HepG2 (cell line): ENCODE data around the gene VPS37D. TPM values are rescaled to one million over a fixed set of nuclear protein-coding genes. Genes with fewer than 3 reads are reported as not detected.

Experiments used
- ATAC-seq: fragments of 200-7000 bp; cut with Tn5 transposase; 3 replicates; pipeline ENCODE4 v1.9.1; 2020; ENCODE audit warnings: mild to moderate bottlenecking, moderate library complexity
- BruUV-seq: library from RNA; stranded (reverse); fragments of 400-500 nt; replicated peaks from 2 replicates; lab custom pipeline; 2021; lab: Mats Ljungman, UMichigan
- CTCF ChIA-PET: fragments of 300-600 bp; formaldehyde crosslinking; extraction: SDS; loops from one replicate; lab custom pipeline; 2021; ENCODE audit warnings: low total read pairs, inconsistent platforms, low intra/inter-chr PET ratio; lab: Yijun Ruan, JAX
- POLR2A ChIA-PET: fragments of 350-600 bp; sonication (Branson Sonifier 250); formaldehyde crosslinking; loops from one replicate; lab custom pipeline; 2020; ENCODE audit warnings: antibody characterized with exemption, inconsistent platforms; lab: Yijun Ruan, JAX
- DNase-seq: peaks from one replicate; pipeline ENCODE4 v3.0.0-alpha.2; 2015; ENCODE audit warnings: low spot score
- FAIRE-seq: peaks from 3 replicates; lab custom pipeline; 2011; peaks lifted over from hg19 to GRCh38; lab: Jason Lieb, UNC
- H2AFZ ChIP-seq: one replicate; pipeline ENCODE4 v1.6.1; 2011; ENCODE audit warnings: low read length, inconsistent platforms
- H3K27ac ChIP-seq: fragments of 300-600 bp; 3 replicates; pipeline ENCODE4 v1.8.0; 2011; ENCODE audit warnings: mixed run types, mild to moderate bottlenecking, mixed read lengths, low read length, inconsistent platforms; ENCODE audit not compliant: insufficient read depth; ENCODE audit errors: extremely low read length
- H3K27me3 ChIP-seq, 2 experiments: fragments of 200-600 bp in 1 of 2; 2 replicates in 1 of 2; 3 replicates in 1 of 2; pipeline versions ENCODE4 v1.6.0 to v1.8.0; 2011; ENCODE audit warnings: low read length in 2 of 2, mild to moderate bottlenecking in 2 of 2, moderate library complexity in 2 of 2, inconsistent platforms in 1 of 2; ENCODE audit not compliant: insufficient read depth in 2 of 2, control insufficient read depth in 1 of 2
- H3K36me3 ChIP-seq, 2 experiments: fragments of 200-600 bp in 1 of 2; replicated peaks in 1 of 2; 2 replicates in 1 of 2; 3 replicates in 1 of 2; pipeline versions ENCODE4 v1.5.1 to v1.8.0; 2011; ENCODE audit warnings: low read length in 2 of 2, inconsistent platforms in 1 of 2; ENCODE audit not compliant: insufficient read depth in 2 of 2, control insufficient read depth in 1 of 2
- H3K4me1 ChIP-seq: 2 replicates; pipeline ENCODE4 v1.5.1; 2012; ENCODE audit warnings: low read length, inconsistent platforms; ENCODE audit not compliant: insufficient read depth
- H3K4me2 ChIP-seq: 2 replicates; pipeline ENCODE4 v1.6.0; 2011; ENCODE audit warnings: low read depth, low read length, inconsistent platforms
- H3K4me3 ChIP-seq, 3 experiments: fragments of 200-600 bp in 1 of 3; sonication (generic), shearing (Covaris generic) in 1 of 3; replicated peaks in 1 of 3; 2 replicates each; pipeline ENCODE4 v1.5.1; 2011 to 2016; ENCODE audit warnings: low read length in 3 of 3, inconsistent platforms in 2 of 3, low read depth in 2 of 3, mild to moderate bottlenecking in 2 of 3, control low read depth in 1 of 3, mixed read lengths in 1 of 3; ENCODE audit not compliant: insufficient read depth in 1 of 3
- H3K79me2 ChIP-seq: one replicate; pipeline ENCODE4 v1.6.1; 2011; ENCODE audit warnings: low read length, inconsistent platforms; ENCODE audit not compliant: insufficient read depth
- H3K9ac ChIP-seq: 2 replicates; pipeline ENCODE4 v1.6.0; 2011; ENCODE audit warnings: mild to moderate bottlenecking, low read depth, low read length, inconsistent platforms; ENCODE audit not compliant: insufficient read depth
- H3K9me3 ChIP-seq: 2 replicates; pipeline ENCODE4 v1.5.1; 2012; ENCODE audit warnings: mild to moderate bottlenecking, low read length
- H4K20me1 ChIP-seq: 2 replicates; pipeline ENCODE4 v1.6.0; 2011; ENCODE audit warnings: inconsistent platforms, mild to moderate bottlenecking, low read length, moderate library complexity; ENCODE audit not compliant: insufficient read depth
- ASH2L ChIP-seq: fragments of 300-600, 200-600 bp; sonication (generic); IDR thresholded peaks from 2 replicates; pipeline ENCODE4 v1.7.0; 2017; ENCODE audit warnings: low read depth, mild to moderate bottlenecking, moderate library complexity, mixed read lengths, low read length; ENCODE audit not compliant: insufficient read length
- CC2D1A ChIP-seq: sonication (generic); formaldehyde crosslinking; IDR thresholded peaks from 2 replicates; pipeline ENCODE4 v1.8.1; 2023; ENCODE audit warnings: mild to moderate bottlenecking, missing genetic modification reagents
- CHD2 ChIP-seq: IDR thresholded peaks from 2 replicates; pipeline ENCODE4 v1.6.1; 2011; ENCODE audit warnings: low read depth, low read length, improper control_type of control experiment
- FOSL1 ChIP-seq: sonication (generic); formaldehyde crosslinking; IDR thresholded peaks from 2 replicates; pipeline ENCODE4 v1.9.0; 2021; ENCODE audit warnings: missing genetic modification reagents, borderline replicate concordance
- MATR3 ChIP-seq: sonication (generic); formaldehyde crosslinking; IDR thresholded peaks from 2 replicates; pipeline ENCODE4 v1.4.0; 2020; ENCODE audit warnings: missing genetic modification reagents
- MEIS1 ChIP-seq: sonication (generic); formaldehyde crosslinking; IDR thresholded peaks from 2 replicates; pipeline ENCODE4 v1.9.0; 2021; ENCODE audit warnings: mild to moderate bottlenecking, missing genetic modification reagents, moderate library complexity, borderline replicate concordance
- MTA3 ChIP-seq: sonication (generic); formaldehyde crosslinking; IDR thresholded peaks from 2 replicates; pipeline ENCODE4 v1.4.0; 2020; ENCODE audit warnings: missing genetic modification reagents
- NFIC ChIP-seq: IDR thresholded peaks from 2 replicates; pipeline ENCODE4 v1.6.1; 2012; ENCODE audit warnings: mild to moderate bottlenecking, low read length, inconsistent platforms
- RARA ChIP-seq: IDR thresholded peaks from 2 replicates; pipeline ENCODE4 v1.6.1; 2016; ENCODE audit warnings: missing genetic modification reagents, missing compliant biosample characterization
- SRY ChIP-seq: sonication (generic); formaldehyde crosslinking; IDR thresholded peaks from 2 replicates; pipeline ENCODE4 v1.8.0; 2022; ENCODE audit warnings: mild to moderate bottlenecking, missing genetic modification reagents
- TMF1 ChIP-seq: sonication (generic); formaldehyde crosslinking; IDR thresholded peaks from 2 replicates; pipeline ENCODE4 v1.8.1; 2022; ENCODE audit warnings: low read depth, missing genetic modification reagents
- ZBTB3 ChIP-seq: sonication (generic); formaldehyde crosslinking; IDR thresholded peaks from 2 replicates; pipeline ENCODE4 v1.4.0; 2020; ENCODE audit warnings: low read depth, mild to moderate bottlenecking, moderate library complexity, missing genetic modification reagents, borderline replicate concordance
- ZNF101 ChIP-seq: sonication (generic); formaldehyde crosslinking; IDR thresholded peaks from 2 replicates; pipeline ENCODE4 v1.4.0; 2020; ENCODE audit warnings: mild to moderate bottlenecking, low read depth, missing genetic modification reagents, borderline replicate concordance
- ZNF468 ChIP-seq: sonication (generic); formaldehyde crosslinking; IDR thresholded peaks from 2 replicates; pipeline ENCODE4 v1.8.0; 2022; ENCODE audit warnings: mild to moderate bottlenecking, moderate library complexity, missing genetic modification reagents
- ZNF766 ChIP-seq: sonication (generic); formaldehyde crosslinking; IDR thresholded peaks from 2 replicates; pipeline ENCODE4 v1.5.0; 2020; ENCODE audit warnings: missing genetic modification reagents, borderline replicate concordance
- ZSCAN12 ChIP-seq: sonication (generic); formaldehyde crosslinking; IDR thresholded peaks from 2 replicates; pipeline ENCODE4 v1.9.0; 2021; ENCODE audit warnings: mild to moderate bottlenecking, missing genetic modification reagents
- WGBS: methylation state at CpG from one replicate; pipeline ENCODE4 v1.1.6; 2017; ENCODE audit warnings: low lambda C conversion rate; 5-methylcytosine and 5-hydroxymethylcytosine counted together
- in situ Hi-C: cut with HindIII; loops from 2 replicates; pipeline ENCODE4 v1.10.0; 2017; ENCODE audit warnings: low pct_unique_long_range_greater_than_20kb; ENCODE audit not compliant: extremely low pct_ligation_motif_present
- intact Hi-C: fragments of 100-400 bp; cut with micrococcal nuclease; formaldehyde crosslinking; loops from one replicate; pipeline ENCODE4 v1.10.0; 2022; ENCODE audit not compliant: unreplicated experiment
- polyA plus RNA-seq, 8 experiments: library from polyadenylated mRNA; depleted of rRNA in 3 of 8; stranded (reverse) in 7 of 8; unstranded in 1 of 8; fragments of >200 nt; fragmentation: Illumina TruSeq in 4 of 8; extraction: Trizol in 4 of 8; gene quantifications; 2 replicates each; pipeline versions ENCODE4 v1.2.1 to v1.2.3, GENCODE V29; 2011 to 2016; ENCODE audit warnings: low read depth in 4 of 8, missing spikeins in 1 of 8, mixed read lengths in 1 of 8; ENCODE audit not compliant: insufficient read depth in 1 of 8
- total RNA-seq, 5 experiments: library from RNA; depleted of rRNA; stranded (reverse); fragments of >200 nt; fragmentation: Illumina TruSeq; extraction: Trizol; gene quantifications; 2 replicates each; pipeline ENCODE4 v1.2.3, GENCODE V29; 2016; ENCODE audit warnings: low read depth in 1 of 5
- TF ChIP-seq, protein P1 (sequence below): sonication (generic); formaldehyde crosslinking; conservative IDR thresholded peaks from 2 replicates; pipeline ENCODE4 v1.4.0; 2020; ENCODE audit warnings: mild to moderate bottlenecking, missing genetic modification reagents, moderate library complexity
- TF ChIP-seq, protein P2 (sequence below): sonication (generic); formaldehyde crosslinking; IDR thresholded peaks from 2 replicates; pipeline ENCODE4 v1.4.0; 2020; ENCODE audit warnings: mild to moderate bottlenecking, low read depth, missing genetic modification reagents
- TF ChIP-seq, protein P3 (sequence below): sonication (generic); formaldehyde crosslinking; IDR thresholded peaks from 2 replicates; pipeline ENCODE4 v1.8.1; 2023; ENCODE audit warnings: missing genetic modification reagents, mild to moderate bottlenecking, borderline replicate concordance
- TF ChIP-seq, protein P4 (sequence below): IDR thresholded peaks from 2 replicates; pipeline ENCODE4 v1.6.1; 2016; ENCODE audit warnings: mild to moderate bottlenecking

Gene VPS37D
- total and polyA plus RNA-seq, 2 of the 13 experiments (the other 11 are each of a cell fraction or from before 2014, with no cell fraction given) = 3.8 to 6.3 TPM

DNA sequence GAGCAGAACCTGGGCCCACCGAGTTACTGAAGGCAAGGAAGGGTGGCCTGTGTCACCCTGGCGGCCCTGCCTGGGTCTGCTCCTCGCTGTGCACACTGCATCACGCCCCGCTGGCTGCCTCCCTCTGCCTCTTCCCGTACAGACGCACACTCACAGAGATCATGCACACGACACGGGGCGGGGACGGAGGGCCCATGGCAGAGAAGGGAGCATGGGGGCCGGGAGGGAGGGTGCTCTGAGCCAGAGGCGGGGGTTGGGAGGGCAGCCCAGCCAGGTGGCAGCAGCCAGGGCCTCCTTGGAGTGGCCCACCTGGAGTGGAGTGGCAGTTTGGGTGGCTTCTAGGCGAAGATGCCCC is 32.4 kb downstream of the VPS37D start:
- ATAC-seq (peak; percentile 6; the same call in 2 of the 3 replicates), FAIRE-seq (no peak), DNase-seq (no peak)
- H3K79me2 ChIP-seq = no peaks in the 10 kb centered on the region
- H3K4me2 ChIP-seq = no peak overlapping the region
- WGBS = 96% methylated on average over 11 of the region's 14 CpGs
- intact Hi-C loops (no loop called here), in situ Hi-C loops (no loop called here)
- H3K9me3 ChIP-seq = no peaks in the 10 kb centered on the region
- no peaks in the 10 kb centered on the region for H3K27me3 ChIP-seq
- H3K36me3 ChIP-seq = peaks cover 9 to 40% of the 10 kb centered on the region in 2 experiments
- no peak overlapping the region for H3K4me3 ChIP-seq
- peaks cover 15% of the 10 kb centered on the region for H3K4me1 ChIP-seq
- ChIA-PET CTCF (no interaction called here), POLR2A (interaction anchor here (0.9 kb wide), 1 partner anchor 38 kb away, joined by 3 read pairs; the partner anchor contains the start of gene ABHD11)
- no TSS peak for BruUV-seq
- H2AFZ ChIP-seq = no peak overlapping the region
- H3K27ac ChIP-seq = peak overlapping the region; percentile 11
- no peak overlapping the region for H3K9ac ChIP-seq
- no peak for TF ChIP-seq NFIC
- no peak for TF ChIP-seq ZBTB3 (CRISPR knock-in tag)
- no peak for TF ChIP-seq CHD2
- TF ChIP-seq MTA3 (CRISPR knock-in tag) = no peak
- no peak for TF ChIP-seq ASH2L
- TF ChIP-seq ZSCAN12 = no peak
- TF ChIP-seq FOSL1 (CRISPR knock-in tag) = no peak
- TF ChIP-seq, protein P1, sequence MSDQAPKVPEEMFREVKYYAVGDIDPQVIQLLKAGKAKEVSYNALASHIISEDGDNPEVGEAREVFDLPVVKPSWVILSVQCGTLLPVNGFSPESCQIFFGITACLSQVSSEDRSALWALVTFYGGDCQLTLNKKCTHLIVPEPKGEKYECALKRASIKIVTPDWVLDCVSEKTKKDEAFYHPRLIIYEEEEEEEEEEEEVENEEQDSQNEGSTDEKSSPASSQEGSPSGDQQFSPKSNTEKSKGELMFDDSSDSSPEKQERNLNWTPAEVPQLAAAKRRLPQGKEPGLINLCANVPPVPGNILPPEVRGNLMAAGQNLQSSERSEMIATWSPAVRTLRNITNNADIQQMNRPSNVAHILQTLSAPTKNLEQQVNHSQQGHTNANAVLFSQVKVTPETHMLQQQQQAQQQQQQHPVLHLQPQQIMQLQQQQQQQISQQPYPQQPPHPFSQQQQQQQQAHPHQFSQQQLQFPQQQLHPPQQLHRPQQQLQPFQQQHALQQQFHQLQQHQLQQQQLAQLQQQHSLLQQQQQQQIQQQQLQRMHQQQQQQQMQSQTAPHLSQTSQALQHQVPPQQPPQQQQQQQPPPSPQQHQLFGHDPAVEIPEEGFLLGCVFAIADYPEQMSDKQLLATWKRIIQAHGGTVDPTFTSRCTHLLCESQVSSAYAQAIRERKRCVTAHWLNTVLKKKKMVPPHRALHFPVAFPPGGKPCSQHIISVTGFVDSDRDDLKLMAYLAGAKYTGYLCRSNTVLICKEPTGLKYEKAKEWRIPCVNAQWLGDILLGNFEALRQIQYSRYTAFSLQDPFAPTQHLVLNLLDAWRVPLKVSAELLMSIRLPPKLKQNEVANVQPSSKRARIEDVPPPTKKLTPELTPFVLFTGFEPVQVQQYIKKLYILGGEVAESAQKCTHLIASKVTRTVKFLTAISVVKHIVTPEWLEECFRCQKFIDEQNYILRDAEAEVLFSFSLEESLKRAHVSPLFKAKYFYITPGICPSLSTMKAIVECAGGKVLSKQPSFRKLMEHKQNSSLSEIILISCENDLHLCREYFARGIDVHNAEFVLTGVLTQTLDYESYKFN = no peak
- TF ChIP-seq ZNF468 (CRISPR knock-in tag) = no peak
- no peak for TF ChIP-seq MATR3 (CRISPR knock-in tag)
- TF ChIP-seq, protein P2, sequence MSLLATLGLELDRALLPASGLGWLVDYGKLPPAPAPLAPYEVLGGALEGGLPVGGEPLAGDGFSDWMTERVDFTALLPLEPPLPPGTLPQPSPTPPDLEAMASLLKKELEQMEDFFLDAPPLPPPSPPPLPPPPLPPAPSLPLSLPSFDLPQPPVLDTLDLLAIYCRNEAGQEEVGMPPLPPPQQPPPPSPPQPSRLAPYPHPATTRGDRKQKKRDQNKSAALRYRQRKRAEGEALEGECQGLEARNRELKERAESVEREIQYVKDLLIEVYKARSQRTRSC (CRISPR knock-in tag) = no peak
- TF ChIP-seq, protein P3, sequence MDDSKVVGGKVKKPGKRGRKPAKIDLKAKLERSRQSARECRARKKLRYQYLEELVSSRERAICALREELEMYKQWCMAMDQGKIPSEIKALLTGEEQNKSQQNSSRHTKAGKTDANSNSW (CRISPR knock-in tag) = no peak
- no peak for TF ChIP-seq TMF1 (CRISPR knock-in tag)
- no peak for TF ChIP-seq MEIS1 (CRISPR knock-in tag)
- TF ChIP-seq, protein P4, sequence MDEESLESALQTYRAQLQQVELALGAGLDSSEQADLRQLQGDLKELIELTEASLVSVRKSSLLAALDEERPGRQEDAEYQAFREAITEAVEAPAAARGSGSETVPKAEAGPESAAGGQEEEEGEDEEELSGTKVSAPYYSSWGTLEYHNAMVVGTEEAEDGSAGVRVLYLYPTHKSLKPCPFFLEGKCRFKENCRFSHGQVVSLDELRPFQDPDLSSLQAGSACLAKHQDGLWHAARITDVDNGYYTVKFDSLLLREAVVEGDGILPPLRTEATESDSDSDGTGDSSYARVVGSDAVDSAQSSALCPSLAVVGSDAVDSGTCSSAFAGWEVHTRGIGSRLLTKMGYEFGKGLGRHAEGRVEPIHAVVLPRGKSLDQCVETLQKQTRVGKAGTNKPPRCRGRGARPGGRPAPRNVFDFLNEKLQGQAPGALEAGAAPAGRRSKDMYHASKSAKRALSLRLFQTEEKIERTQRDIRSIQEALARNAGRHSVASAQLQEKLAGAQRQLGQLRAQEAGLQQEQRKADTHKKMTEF (CRISPR knock-in tag) = no peak
- TF ChIP-seq CC2D1A (CRISPR knock-in tag) = no peak
- no peak for TF ChIP-seq SRY (CRISPR knock-in tag)
- TF ChIP-seq ZNF101 (CRISPR knock-in tag) = no peak
- TF ChIP-seq ZNF766 (CRISPR knock-in tag) = no peak
- no peak for TF ChIP-seq RARA (CRISPR knock-in tag)
- peaks cover 5% of the 10 kb centered on the region; the same call in 1 of the 2 replicates for H4K20me1 ChIP-seq
